ENCODE measurements around the gene PAQR3. TPM values are rescaled to one million over a fixed set of nuclear protein-coding genes. Genes with fewer than 3 reads are reported as not detected.

Gene PAQR3
- polyA plus RNA-seq, 2 of the 4 experiments (the other 2 are of a cell fraction), result 6.5 to 26.4 TPM

DNA sequence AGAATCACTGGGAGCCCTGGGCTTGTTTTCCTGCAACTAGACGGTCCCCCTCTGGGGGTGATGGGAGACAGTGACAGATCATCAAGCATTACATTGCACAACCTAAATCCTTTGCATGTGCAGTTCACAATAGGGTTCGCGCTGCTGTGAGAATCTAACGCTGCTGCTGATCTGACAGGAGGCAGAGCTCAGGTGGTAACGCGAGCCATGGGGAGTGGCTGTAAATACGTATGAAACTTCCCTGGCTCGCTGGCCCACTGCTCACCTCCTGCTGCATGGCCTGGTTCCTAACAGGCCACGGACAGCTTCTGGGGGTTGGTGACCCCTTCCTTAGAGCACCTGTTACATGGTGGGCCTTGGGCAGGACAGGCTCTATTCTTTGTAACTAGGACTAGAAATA lies 10.4 kb downstream of the PAQR3 start:
- no peak overlapping the region for H3K27ac ChIP-seq
- H3K4me1 ChIP-seq, result no peaks in the 10 kb centered on the region
- ChIA-PET POLR2A (no interaction called here), CTCF (no interaction called here)
- no peak for ATAC-seq
- no peak overlapping the region for H3K4me3 ChIP-seq
- H3K4me2 ChIP-seq, result no peak overlapping the region
- TF ChIP-seq HMGXB4 (CRISPR knock-in tag; IDR thresholded peaks at IDR 0.05; ENCODE audit: borderline replicate concordance) (no peak), CBX2 (IDR thresholded peaks at IDR 0.05; ENCODE audit: borderline replicate concordance, low read depth) (no peak), RNF2 (IDR thresholded peaks at IDR 0.05; ENCODE audit: borderline replicate concordance, low read depth) (no peak), NFE2L2 (conservative IDR thresholded peaks at IDR 0.05; ENCODE audit: low read length) (no peak), POLR2AphosphoS2 (conservative IDR thresholded peaks at IDR 0.05; ENCODE audit: low read length) (no peak), CHD2 (IDR thresholded peaks at IDR 0.05; ENCODE audit: low read length, partially characterized antibody) (no peak), CEBPB (IDR thresholded peaks at IDR 0.05) (no peak), TP53 (CRISPR knock-in tag; IDR thresholded peaks at IDR 0.05) (no peak), EP300 (IDR thresholded peaks at IDR 0.05) (no peak), USF2 (IDR thresholded peaks at IDR 0.05) (no peak), TFCP2L1 (CRISPR knock-in tag; IDR thresholded peaks at IDR 0.05) (no peak), NR3C1 (IDR thresholded peaks at IDR 0.05) (no peak), ATOH8 (CRISPR knock-in tag; IDR thresholded peaks at IDR 0.05; ENCODE audit: low read depth) (no peak), EHF (CRISPR knock-in tag; IDR thresholded peaks at IDR 0.05) (no peak), FOSB (CRISPR knock-in tag; IDR thresholded peaks at IDR 0.05) (no peak), ZFP36 (IDR thresholded peaks at IDR 0.05; ENCODE audit: borderline replicate concordance, partially characterized antibody) (no peak), RFX5 (IDR thresholded peaks at IDR 0.05) (no peak)
- TF ChIP-seq, protein P1, sequence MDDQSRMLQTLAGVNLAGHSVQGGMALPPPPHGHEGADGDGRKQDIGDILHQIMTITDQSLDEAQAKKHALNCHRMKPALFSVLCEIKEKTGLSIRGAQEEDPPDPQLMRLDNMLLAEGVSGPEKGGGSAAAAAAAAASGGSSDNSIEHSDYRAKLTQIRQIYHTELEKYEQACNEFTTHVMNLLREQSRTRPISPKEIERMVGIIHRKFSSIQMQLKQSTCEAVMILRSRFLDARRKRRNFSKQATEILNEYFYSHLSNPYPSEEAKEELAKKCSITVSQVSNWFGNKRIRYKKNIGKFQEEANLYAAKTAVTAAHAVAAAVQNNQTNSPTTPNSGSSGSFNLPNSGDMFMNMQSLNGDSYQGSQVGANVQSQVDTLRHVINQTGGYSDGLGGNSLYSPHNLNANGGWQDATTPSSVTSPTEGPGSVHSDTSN (IDR thresholded peaks at IDR 0.05), result no peak
- TF ChIP-seq, protein P2, sequence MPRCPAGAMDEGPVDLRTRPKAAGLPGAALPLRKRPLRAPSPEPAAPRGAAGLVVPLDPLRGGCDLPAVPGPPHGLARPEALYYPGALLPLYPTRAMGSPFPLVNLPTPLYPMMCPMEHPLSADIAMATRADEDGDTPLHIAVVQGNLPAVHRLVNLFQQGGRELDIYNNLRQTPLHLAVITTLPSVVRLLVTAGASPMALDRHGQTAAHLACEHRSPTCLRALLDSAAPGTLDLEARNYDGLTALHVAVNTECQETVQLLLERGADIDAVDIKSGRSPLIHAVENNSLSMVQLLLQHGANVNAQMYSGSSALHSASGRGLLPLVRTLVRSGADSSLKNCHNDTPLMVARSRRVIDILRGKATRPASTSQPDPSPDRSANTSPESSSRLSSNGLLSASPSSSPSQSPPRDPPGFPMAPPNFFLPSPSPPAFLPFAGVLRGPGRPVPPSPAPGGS (IDR thresholded peaks at IDR 0.05), result no peak
- TF ChIP-seq, protein P3, sequence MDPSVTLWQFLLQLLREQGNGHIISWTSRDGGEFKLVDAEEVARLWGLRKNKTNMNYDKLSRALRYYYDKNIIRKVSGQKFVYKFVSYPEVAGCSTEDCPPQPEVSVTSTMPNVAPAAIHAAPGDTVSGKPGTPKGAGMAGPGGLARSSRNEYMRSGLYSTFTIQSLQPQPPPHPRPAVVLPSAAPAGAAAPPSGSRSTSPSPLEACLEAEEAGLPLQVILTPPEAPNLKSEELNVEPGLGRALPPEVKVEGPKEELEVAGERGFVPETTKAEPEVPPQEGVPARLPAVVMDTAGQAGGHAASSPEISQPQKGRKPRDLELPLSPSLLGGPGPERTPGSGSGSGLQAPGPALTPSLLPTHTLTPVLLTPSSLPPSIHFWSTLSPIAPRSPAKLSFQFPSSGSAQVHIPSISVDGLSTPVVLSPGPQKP (IDR thresholded peaks at IDR 0.05; ENCODE audit: low read depth, low read length), result no peak
- FAIRE-seq, result no peak
- H3K9me3 ChIP-seq, result no peaks in the 10 kb centered on the region
- 87% methylated on average over 9 of the region's 9 CpGs for WGBS (ENCODE audit: missing lambda C conversion rate)
- no peak for DNase-seq (ENCODE audit: low read depth in 1 of 2, low spot score in 1 of 2)

- Histone ChIP-seq H3K9me3 (no peaks in the 10 kb centered on the region), H3K27ac (no peak overlapping the region), H3K4me2 (no peak overlapping the region), H3K4me1 (no peaks in the 10 kb centered on the region), H3K4me3 (no peak overlapping the region)
- CTCF ChIA-PET, result interaction anchor here (1.4 kb wide), 1 partner anchor 314 kb away, joined by 4 read pairs; no protein-coding TSS in a partner anchor
- POLR2A ChIA-PET, result no interaction called here
- WGBS (ENCODE audit: missing lambda C conversion rate), result 91% methylated on average over 1 of the region's 1 CpG
- TF ChIP-seq POLR2AphosphoS2 (conservative IDR thresholded peaks at IDR 0.05; ENCODE audit: low read length) (no peak), JUN (IDR thresholded peaks at IDR 0.05) (no peak), RFX5 (IDR thresholded peaks at IDR 0.05) (no peak), TFCP2L1 (CRISPR knock-in tag; IDR thresholded peaks at IDR 0.05) (no peak), CHD4 (IDR thresholded peaks at IDR 0.05; ENCODE audit: borderline replicate concordance) (no peak), NFE2L2 (conservative IDR thresholded peaks at IDR 0.05; ENCODE audit: low read length) (no peak), CBX8 (IDR thresholded peaks at IDR 0.05) (no peak), MAFK (IDR thresholded peaks at IDR 0.05; ENCODE audit: partially characterized antibody) (no peak), EHMT2 (IDR thresholded peaks at IDR 0.05; ENCODE audit: low read depth) (no peak), POLR2A (IDR thresholded peaks at IDR 0.05; ENCODE audit: low read length) (no peak), CHD2 (IDR thresholded peaks at IDR 0.05; ENCODE audit: low read length, partially characterized antibody) (no peak), KDM5A (IDR thresholded peaks at IDR 0.05) (no peak), ESRRA (IDR thresholded peaks at IDR 0.05; ENCODE audit: borderline replicate concordance, low read length) (no peak), SREBF2 (IDR thresholded peaks at IDR 0.05) (no peak), TP53 (CRISPR knock-in tag; IDR thresholded peaks at IDR 0.05) (no peak), FOSL2 (IDR thresholded peaks at IDR 0.05) (no peak), FOSL2 (CRISPR knock-in tag; IDR thresholded peaks at IDR 0.05) (no peak), ZFP36 (IDR thresholded peaks at IDR 0.05; ENCODE audit: borderline replicate concordance, partially characterized antibody) (no peak), HEYL (CRISPR knock-in tag; IDR thresholded peaks at IDR 0.05) (no peak), HDAC2 (IDR thresholded peaks at IDR 0.05) (no peak), RAD21 (conservative IDR thresholded peaks at IDR 0.05 in 1 of 2, IDR thresholded peaks at IDR 0.05 in 1 of 2) (no peak)
- FAIRE-seq, result no peak
- no peak for DNase-seq (ENCODE audit: low read depth in 1 of 2, low spot score in 1 of 2)
- no peak for ATAC-seq
These were observed 12.4 kb downstream of the PAQR3 start for GRCh38 chr4:78926826-78927225.

Measured in A549 (cell line).